ENCODE measurements around the gene GPR107. TPM values are rescaled to one million over a fixed set of nuclear protein-coding genes. Genes with fewer than 3 reads are reported as not detected.

Gene GPR107
- total RNA-seq, 2 experiments from 2014 or later, result 19.6 to 20.4 TPM

DNA sequence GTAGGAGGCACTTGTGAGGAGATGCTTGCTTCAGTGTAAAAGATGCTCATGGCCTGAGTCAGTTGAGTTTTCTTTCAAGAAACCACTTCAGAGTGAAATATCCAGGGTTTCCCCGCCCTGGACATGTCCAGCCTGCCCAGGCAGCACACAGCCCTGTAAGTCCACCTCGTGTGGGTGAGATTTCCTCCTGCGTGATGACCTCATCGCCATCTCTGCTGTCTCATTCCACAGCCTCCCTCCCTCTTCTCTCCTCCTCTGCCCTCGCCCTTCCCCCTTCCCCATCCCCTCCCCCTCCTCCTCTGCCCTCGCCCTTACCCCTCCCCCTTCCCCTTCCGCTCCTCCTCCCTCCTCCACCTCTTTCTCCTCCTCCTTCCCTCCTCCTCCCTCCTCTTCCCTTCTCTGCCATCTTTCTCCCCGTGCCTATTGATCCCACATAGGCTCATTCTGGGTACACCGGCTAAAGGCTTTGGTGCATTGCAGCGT lies 84.5 kb downstream of the GPR107 start:
- CTCF ChIA-PET, result no interaction called here
- POLR2A ChIA-PET, result no interaction called here

DNA sequence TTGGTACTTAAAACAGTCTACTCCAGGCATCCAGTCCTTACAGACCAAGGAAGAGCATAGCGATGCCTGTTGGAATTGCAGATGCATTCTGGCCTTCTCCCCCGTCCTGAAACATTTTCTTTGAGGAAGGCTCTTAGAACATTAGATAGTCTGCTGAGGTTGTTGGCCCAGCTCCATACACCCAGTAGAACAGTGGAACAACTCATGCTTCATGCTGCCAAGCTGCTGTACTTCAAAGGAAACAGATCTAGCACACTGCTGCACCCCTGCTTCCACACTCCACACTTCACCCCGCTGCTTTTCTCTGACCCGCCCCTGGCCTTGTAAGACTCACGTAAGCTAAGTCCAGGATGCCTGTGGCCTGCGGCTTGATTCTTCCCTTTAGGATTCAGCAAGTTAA lies 85.1 kb downstream of the GPR107 start:
- CTCF ChIA-PET, result no interaction called here
- POLR2A ChIA-PET, result no interaction called here

DNA sequence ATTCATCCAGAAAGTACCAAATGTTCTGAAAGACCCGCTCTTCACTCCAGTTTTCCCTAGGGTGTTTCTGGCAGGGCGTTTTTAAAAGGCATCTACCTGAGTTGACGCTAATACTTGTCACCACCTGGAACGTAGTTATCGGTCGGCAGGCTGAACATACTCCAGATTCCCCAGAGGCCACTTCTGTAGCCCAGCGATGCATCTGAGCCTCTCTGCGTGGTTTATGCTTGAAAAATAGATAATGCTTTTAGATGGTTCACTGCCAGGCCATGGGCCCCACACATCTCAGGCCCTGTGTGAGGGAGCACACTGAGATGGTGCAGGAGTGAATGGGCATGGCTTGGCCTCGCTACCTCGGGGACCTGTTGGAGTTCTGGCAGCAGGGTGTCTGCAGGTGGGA lies 85.5 kb downstream of the GPR107 start:
- ChIA-PET POLR2A (no interaction called here), CTCF (no interaction called here)

DNA sequence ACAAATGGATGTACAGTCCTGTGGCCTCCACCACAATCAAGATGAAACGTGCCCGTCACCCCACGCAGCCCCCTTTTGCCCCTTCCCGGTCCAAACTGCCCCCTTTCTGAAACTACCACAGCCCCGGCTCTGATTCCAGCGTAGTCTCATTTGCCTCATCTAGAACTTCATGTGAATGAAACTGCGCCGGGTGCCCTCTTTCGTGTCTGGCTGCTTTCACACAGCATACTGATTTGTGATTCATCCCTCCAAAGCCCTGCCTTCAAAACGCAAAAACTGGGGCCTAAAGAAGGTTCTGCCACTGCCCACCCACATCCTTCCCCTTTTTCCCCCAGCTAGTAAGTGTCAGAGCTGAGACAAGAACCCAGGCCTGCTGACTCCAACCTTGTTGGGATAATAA lies 87.0 kb downstream of the GPR107 start:
- POLR2A ChIA-PET, result no interaction called here

DNA sequence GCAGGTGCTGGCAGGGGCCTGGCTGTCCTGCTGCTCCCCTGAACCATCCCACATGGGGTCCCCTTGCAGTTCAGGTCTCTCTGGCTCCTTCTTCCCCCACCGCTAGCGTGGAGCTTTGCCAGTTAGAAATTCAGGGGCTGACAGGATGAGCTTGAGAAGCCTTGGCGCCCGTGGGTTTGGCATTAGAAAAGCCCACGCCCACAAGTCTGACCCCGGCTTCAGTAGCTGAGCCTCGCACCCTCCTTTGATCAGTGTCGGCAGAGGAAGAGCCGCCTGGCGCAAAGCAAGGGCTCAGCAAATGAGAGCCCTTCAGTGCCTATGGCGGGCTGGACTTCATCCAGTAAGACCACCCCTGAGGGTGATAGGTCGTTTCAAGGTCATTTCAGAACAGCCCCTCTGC lies 88.3 kb downstream of the GPR107 start:
- CTCF ChIA-PET, result no interaction called here
- POLR2A ChIA-PET, result interaction anchor here (0.5 to 0.8 kb wide), 2 partner anchors 17 to 29 kb away, joined by 3 read pairs; no protein-coding TSS in a partner anchor

More for the DNA sequence above, 87.0 kb downstream of the GPR107 start:
- CTCF ChIA-PET, result interaction anchor here (0.6 to 2.0 kb wide), 4 partner anchors 19 to 215 kb away, joined by 3 to 5 read pairs (median 4); no protein-coding TSS in a partner anchor

DNA sequence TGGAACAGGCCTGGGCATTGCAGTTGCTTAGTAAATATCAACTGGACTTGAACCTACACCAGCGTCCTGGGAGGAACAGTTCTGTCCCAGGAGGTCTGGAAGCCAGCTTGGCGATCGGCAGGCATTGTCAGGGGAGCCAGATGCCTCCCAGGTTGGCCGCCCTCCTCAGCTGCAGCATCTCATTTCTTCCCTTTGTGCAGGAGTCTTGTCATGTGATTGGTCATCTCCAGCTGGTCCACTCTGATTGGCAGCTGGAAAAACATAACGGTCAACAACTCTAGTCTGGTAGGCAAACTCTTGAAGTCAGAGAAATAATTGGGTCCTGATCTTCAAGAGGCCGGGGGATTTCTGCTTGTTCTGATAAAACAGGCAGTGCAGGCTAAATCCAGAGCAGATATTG lies 88.9 kb downstream of the GPR107 start:
- POLR2A ChIA-PET, result interaction anchor here (0.5 to 0.8 kb wide), 2 partner anchors 17 to 29 kb away, joined by 3 read pairs; no protein-coding TSS in a partner anchor
- CTCF ChIA-PET, result no interaction called here

DNA sequence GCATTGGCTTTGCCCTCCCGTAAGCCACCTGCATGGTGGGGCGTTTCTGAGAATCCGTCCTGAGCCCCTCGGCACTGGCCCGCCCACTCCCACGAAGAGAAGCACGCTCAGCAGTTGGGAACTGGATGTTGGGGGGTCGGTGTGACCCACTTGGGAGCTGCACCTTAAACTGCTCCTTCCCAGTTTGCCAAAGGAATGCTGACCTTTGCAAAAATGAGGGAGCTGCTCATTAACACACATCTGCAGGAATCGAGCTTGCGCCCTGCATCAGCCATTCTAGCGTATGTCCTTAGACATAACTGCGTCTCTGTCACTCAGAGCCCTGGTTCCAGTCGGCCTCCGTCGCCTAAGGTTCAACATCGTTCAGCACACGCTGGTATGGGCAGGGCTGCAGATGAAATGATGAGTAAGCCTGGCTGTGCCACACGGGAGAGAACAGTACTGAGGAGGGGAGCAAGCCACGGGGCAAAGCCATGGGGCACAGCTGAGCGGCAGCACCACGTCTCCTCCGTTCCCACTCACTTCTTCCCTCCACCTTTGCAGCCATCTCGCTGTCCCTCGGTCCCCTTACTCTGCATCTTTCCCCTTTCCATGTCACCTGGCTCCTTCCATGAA lies 89.7 kb downstream of the GPR107 start:
- CTCF ChIA-PET, result interaction anchor here (0.6 to 1.1 kb wide), 4 partner anchors 36 to 405 kb away, joined by 3 to 6 read pairs (median 3); no protein-coding TSS in a partner anchor
- POLR2A ChIA-PET, result interaction anchor here (0.6 kb wide), 1 partner anchor 62 kb away, joined by 5 read pairs; no protein-coding TSS in a partner anchor

DNA sequence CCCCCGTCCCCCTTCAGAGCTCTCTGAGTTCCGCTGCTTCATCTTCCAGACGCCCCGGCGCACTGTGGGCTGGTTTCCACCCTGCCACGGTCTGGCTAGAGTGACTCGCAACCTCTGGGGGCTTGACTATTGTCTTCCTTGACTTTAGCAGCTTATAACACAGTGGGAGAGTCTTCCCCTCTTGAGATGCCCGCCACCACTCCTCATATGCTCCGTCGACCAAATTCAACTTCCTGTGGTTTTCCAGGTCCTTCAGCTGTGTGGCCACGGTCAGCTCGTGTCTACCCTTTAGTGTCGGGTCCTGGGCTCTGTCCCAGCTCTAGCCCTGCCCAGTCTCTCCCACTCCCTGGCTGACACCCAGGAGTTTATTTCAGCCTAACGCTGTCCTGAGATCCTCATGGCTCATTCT lies 90.3 kb downstream of the GPR107 start:
- POLR2A ChIA-PET, result interaction anchor here (0.6 to 0.7 kb wide), 2 partner anchors 13 to 62 kb away, joined by 5 to 10 read pairs; no protein-coding TSS in a partner anchor
- CTCF ChIA-PET, result interaction anchor here (0.6 to 1.1 kb wide), 6 partner anchors 14 to 406 kb away, joined by 3 to 6 read pairs (median 3); no protein-coding TSS in a partner anchor

DNA sequence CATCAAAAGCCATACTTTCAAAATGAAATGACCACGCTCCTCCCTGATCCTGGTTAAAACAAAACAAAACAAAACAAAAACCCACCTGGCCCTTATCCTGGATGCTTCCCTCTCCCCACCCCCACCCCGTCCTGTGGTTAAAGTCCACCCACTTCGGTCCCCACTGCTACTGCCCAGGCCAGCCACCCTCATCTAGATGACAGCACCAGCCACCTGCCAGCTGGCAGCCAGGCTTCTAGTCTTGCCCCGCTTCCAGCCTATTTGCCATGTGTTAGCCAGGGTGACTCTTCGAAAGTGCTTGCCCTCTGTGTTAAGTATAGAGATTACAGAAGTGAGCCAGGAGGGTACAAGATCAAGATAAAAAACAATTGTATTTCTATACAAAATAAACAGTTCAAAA lies 91.0 kb downstream of the GPR107 start:
- ChIA-PET CTCF (interaction anchor here (0.6 to 1.0 kb wide), 4 partner anchors 15 to 1595 kb away, joined by 3 to 6 read pairs (median 5); no protein-coding TSS in a partner anchor), POLR2A (interaction anchor here (0.7 kb wide), 1 partner anchor 13 kb away, joined by 10 read pairs; no protein-coding TSS in a partner anchor)

DNA sequence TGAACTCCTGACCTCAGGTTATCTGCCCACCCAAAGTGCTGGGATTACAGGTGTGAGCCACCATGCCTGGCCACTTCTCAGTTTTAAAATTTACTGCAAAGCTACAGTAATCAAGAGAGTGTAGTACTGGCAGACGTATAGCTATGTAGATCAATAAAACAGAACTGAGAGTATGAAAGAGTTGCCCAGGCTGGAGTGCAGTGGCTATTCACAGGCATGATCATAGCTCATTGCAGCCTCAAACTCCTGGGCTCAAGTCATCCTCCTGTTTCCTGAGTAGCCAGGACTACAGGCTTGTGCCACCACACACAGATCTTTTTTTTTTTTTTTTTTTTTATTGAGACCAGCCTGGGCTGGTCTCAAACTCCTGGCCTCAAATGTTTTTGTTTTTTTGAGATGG lies 92.0 kb downstream of the GPR107 start:
- CTCF ChIA-PET, result no interaction called here
- POLR2A ChIA-PET, result no interaction called here

DNA sequence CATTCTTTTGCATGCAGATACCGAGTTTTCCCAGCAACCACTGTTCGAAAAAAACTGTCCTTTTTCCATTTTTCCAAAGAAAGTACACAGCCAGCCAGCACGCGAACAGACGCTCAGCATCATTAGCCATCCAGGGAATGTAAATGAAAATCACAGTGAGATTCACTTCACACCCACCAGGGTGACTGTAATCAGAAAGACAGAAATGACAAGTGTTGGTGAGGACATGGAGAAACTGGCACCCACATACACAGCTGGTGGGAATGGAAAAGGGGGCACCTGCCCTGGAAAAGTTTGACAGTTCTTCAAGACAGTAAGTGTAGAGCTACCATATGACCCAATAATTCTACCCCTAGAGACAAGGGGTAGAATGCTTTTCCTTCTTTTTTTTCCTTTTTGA lies 93.5 kb downstream of the GPR107 start:
- ChIA-PET POLR2A (interaction anchor here (0.6 to 1.0 kb wide), 2 partner anchors 21 to 213 kb away, joined by 3 to 10 read pairs; no protein-coding TSS in a partner anchor), CTCF (interaction anchor here (0.6 to 1.1 kb wide), 2 partner anchors 35 to 721 kb away, joined by 3 read pairs; no protein-coding TSS in a partner anchor)

DNA sequence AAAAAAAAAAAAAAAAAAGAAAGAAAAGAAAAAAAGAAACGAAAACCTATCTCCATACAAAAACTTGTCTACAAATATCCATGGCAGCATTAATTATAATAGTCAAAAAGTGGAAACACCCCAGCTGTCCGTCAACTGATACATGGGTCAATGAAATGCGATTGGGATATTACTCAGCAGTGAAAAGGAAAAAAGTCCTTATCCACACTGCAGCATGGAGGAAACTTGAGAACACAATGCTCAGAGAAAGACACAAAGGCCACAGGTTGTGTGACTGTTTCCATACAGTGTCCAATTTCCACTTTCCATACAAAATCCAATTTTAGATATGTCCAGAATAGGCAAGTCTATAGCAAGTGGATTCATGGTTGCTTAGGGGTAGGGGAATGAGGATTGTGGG lies 94.2 kb downstream of the GPR107 start:
- POLR2A ChIA-PET, result interaction anchor here (1.0 kb wide), 1 partner anchor 20 kb away, joined by 10 read pairs; no protein-coding TSS in a partner anchor

DNA sequence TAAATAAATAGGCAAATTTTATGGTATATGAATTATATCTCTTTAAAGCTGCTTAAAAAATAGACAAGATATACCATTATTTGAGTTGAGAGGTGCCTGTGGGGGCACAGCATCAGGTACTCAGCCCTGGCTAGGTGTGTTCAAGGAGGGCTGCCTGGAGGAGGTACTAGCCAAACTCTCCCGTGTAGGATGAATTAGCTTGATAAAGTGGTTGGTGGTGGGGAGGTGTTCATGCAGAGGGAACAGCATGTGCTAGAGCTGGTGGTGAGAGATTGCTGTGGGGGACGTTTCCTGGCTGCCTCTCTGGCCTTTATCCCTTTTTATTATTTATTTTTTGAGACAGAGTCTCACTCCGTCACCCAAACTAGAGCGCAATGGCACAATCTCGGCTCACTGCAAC lies 95.3 kb downstream of the GPR107 start:
- POLR2A ChIA-PET, result interaction anchor here (0.6 kb wide), 1 partner anchor 24 kb away, joined by 6 read pairs; no protein-coding TSS in a partner anchor

More for the DNA sequence above, 94.2 kb downstream of the GPR107 start:
- CTCF ChIA-PET, result interaction anchor here (1.1 kb wide), 1 partner anchor 35 kb away, joined by 3 read pairs; no protein-coding TSS in a partner anchor

DNA sequence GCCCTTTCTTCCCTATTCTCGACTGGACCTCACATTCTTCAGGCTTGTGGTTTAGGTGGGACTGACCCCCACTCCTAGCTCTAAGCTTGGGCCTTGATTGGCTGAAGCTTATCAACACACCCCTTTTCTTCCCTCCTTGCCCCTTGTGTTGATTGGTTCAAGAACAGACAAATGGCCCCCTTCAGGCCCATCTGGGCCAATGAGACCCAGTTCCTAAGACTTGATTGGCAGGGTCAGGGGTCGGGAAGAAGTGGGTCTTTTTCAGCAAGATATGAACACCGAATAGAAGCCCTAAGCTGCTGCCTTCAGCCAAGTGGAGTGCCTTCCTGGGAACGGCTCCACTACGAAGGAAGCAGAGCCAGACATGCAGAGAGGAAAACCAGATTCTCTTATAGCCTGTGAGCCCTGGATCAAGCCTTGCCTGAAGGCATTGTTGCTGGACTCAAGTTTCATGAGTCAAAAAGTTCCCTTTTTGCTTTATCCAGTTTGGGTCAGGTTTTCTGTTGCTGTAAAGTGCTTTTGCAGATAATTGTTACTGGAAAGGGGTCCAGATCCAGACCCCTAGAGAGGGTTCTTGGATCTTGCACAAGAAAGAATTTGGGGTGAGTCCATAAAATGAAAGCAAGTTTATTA lies 96.1 kb downstream of the GPR107 start:
- POLR2A ChIA-PET, result interaction anchor here (0.6 kb wide), 1 partner anchor 25 kb away, joined by 6 read pairs; no protein-coding TSS in a partner anchor
- CTCF ChIA-PET, result no interaction called here

More for the DNA sequence above, 95.3 kb downstream of the GPR107 start:
- CTCF ChIA-PET, result no interaction called here

DNA sequence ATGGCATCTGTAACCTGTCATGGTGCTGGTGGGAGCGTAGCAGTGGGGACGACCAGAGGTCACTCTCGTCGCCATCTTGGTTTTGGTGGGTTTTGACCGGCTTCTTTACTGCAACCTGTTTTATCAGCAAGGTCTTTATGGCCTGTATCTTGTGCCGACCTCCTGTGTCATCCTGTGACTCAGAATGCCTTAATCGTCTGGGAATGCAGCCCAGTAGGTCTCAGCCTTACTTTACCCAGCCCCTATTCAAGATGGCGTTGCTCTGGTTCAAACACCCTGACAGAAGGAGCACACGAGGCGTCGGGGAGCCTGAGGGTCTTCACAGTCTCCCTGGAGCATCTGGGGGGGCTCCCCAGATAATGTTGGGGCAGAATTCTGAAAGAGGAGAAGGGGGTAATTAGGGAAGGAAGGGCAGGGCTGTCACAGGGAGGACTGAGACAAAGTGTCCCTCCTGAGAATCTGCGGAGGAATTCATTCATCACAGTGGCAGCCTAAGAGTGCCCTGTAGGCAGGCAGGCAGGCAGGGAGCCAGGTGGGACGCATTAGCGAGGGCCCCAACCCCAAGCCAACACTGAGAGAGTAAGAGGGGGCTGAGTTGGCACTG lies 97.2 kb downstream of the GPR107 start:
- ChIA-PET CTCF (no interaction called here), POLR2A (no interaction called here)

DNA sequence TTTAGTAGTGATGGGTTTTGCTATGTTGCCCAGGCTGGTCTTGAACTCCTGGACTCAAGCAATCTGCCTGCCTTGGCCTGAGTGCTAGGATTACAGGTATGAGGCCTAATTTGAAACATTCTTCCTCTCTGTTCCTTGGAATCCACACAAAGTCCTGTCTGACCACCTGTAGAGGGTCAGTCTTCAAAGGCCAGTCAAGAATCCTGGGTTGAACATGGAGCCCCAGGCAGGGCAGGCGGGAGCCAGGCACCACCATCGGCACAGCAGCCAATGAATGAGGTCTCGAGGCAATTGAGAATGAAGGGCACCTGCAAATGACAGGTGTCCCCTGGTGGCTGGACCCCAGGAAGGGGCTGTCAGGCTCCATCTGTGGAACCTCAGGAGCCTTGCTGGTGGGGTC lies 101.1 kb downstream of the GPR107 start:
- ChIA-PET CTCF (no interaction called here), POLR2A (no interaction called here)

DNA sequence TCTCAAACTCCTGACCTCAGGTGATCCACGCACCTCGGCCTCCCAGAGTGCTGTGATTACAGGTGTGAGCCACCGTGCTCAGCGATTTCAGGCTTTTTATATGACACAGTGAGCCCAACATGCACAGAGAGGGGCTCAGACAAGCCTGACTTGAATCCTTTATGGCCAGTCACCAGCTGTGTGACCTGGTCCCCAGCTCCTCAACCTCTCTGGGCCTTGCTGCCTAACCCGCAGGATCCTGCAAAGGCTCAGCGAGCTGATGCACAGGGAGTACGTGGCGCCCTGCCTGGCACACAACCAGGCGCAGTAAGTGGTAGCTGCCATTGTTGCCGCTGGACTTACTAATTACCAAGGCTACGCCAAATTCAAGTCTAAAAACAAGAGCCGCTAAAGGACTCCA lies 101.9 kb downstream of the GPR107 start:
- ChIA-PET CTCF (interaction anchor here (0.6 to 1.1 kb wide), 2 partner anchors 30 to 49 kb away, joined by 3 read pairs; no protein-coding TSS in a partner anchor), POLR2A (no interaction called here)

DNA sequence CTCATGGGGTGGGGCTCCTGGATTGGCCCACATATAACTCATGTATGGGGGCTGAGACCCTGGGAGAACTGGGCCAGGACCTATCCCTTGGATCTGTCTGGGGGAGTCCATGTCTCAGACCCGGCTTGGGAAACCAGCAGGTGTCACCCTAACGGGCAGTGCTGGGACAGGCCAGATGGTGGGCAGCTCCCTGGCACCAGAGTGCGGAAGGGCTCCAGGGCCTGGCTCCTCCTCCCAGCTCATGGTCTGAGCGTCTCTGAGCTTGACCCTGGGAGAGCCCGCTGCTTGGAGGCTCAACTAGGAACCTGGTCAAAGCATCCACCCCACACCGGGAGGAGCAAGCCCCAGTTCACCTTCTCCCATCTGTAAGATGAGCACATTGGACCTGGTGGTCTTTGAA lies 103.0 kb downstream of the GPR107 start:
- ChIA-PET CTCF (interaction anchor here (1.1 kb wide), 1 partner anchor 50 kb away, joined by 3 read pairs; no protein-coding TSS in a partner anchor), POLR2A (no interaction called here)

DNA sequence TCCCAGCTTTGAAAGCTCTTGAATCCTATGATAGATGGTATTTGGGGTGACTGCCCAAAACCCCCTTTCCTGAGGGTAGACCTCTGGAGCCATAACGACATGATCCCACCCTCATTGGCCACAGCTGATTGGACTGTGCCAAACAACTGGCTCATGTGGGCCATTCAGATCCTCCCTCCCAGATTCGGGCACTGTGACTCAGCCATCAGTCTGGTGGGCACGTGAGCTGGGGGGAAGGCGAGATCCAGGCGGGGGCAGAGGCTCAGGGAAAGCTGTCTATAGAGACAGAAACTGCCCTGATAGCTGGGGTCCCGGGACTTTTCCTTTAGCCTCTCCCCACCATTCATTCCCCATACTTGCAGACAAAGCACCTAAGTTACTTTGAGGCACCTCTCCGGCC lies 103.4 kb downstream of the GPR107 start:
- POLR2A ChIA-PET, result no interaction called here
- CTCF ChIA-PET, result no interaction called here

DNA sequence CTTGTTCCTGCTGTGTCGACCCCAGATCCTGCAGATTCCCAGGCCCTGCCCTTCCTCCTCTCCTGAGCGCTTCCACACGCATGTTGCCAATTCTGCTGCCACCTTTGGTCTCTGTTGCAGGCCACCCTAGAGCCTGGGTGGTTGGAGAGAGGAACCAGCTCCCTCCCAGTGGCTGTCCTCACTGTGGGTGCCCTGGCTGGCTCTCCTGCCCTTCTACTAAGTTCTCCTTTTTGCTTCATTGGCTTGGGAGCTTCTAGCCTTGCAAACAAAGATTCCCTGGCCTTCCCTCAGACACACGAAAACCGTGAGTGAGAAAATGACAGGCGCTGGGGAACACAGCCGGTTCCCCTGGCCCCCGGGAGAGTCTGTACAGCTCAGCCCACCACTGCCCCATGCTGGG lies 104.3 kb downstream of the GPR107 start:
- POLR2A ChIA-PET, result no interaction called here
- CTCF ChIA-PET, result no interaction called here

Data from activated CD8-positive, alpha-beta memory T cell treated with anti-CD3 and anti-CD28 coated beads for 36 hours (primary cell).